ENCODE measurements around the gene SLC5A11.
A peak's percentile ranks its signal among the peaks of the same experiment; 100 is the strongest.
"Not testable (repeated sequence)": the region's sequence is repeated elsewhere in the genome, so short reads cannot be mapped to it uniquely, and the experiment has no call there.

SLC5A11 gene

DNA sequence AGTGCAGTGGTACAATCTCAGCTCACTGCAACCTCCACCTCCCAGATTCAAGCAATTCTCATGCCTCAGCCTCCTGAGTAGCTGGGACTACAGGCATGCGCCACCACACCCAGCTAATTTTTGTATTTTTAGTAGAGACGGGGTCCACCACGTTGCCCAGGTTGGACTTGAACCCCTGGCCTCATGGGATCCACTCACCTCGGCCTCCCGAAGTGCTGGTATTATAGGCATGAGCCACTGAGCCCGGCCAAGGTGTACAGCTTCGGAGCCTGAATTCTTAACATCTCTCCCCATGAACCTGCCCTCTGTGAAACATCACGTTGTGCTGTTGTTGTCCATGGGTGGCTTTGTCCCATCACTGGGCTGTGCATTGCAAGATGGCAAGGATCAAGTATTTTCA, 11.1 kb downstream of the SLC5A11 start:
- not testable (repeated sequence) for H3K9me3 Mint-ChIP-seq; DNase-seq; H3K4me3 Mint-ChIP-seq; H3K4me1 Mint-ChIP-seq (ENCODE audit: low read depth in 2 of 2); ATAC-seq (replicated peaks); H3K27ac Mint-ChIP-seq; H3K36me3 Mint-ChIP-seq (ENCODE audit: insufficient read depth)
- H3K27me3 Mint-ChIP-seq: peaks cover 5 to 23% of the 10 kb centered on the region in 2 donors

DNA sequence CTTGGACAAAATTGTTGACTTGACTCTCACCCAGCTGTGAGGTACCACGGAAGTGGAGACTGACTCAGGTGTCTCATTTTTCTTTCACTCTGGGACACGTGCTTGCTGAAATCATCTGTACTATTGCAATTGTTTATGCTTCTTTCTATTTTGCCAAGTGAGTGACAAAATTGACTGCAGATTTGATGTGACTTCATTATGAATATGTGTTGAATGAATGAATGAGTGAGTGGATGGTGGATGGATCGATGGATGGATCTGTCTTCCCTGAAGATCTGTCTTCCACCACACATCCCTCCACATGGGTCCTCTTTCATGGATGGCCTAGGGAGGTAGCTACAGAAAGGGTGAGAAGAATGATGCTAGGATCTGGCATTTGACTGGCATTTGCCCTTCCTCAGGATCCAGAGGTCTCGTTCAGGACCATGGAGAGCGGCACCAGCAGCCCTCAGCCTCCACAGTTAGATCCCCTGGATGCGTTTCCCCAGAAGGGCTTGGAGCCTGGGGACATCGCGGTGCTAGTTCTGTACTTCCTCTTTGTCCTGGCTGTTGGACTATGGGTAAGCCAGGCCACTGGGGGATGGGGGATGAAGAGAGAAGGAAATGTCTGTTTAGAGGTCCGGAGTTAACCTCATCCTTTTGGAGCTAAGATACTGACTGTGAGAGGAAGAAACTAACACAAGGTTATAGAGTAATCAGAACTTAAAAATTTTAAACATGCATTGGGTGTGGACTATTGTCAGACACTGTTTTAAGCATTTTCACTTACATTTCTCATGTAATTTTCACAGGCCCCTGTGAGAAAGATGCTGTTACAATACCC, 12.7 kb downstream of the SLC5A11 start:
- Mint-ChIP-seq H3K27me3 (peaks cover 5 to 23% of the 10 kb centered on the region in 2 donors), H3K27ac (no peak overlapping the region), H3K4me1 (ENCODE audit: low read depth in 2 of 2) (no peaks in the 10 kb centered on the region), H3K4me3 (no peak overlapping the region), H3K9me3 (peaks cover 0 to 3% of the 10 kb centered on the region in 2 donors), H3K36me3 (ENCODE audit: insufficient read depth) (peaks cover 3% of the 10 kb centered on the region)
- DNase-seq: peak; percentile 12 to 31 (median 18)
- no peak for ATAC-seq (replicated peaks)

DNA sequence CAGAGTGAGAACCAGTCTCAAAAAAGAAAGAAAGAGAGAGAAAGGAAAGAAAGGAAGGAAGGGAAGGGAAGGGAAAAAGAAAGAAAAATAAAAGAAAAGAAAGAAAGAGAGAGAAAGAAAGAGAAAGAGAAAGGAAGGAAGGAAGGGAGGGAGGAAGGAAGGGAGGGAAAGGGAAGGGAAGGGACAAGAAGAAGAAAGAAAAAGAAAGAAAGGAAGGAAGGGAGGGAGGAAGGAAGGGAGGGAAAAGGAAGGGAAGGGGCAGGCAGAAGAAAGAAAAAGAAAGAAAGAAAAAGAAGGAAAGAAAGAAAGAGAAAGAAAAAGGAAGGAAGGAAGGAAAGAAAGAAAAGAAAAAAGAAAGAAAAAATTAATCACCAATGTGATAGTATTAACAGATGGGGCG, 15.7 kb downstream of the SLC5A11 start:
- H3K4me3 Mint-ChIP-seq: no peak overlapping the region
- H3K9me3 Mint-ChIP-seq: peaks cover 0 to 7% of the 10 kb centered on the region in 2 donors
- H3K27me3 Mint-ChIP-seq: peaks cover 10% of the 10 kb centered on the region in 2 donors
- ATAC-seq (replicated peaks) (no peak), DNase-seq (no peak)
- peaks cover 3% of the 10 kb centered on the region for H3K36me3 Mint-ChIP-seq (ENCODE audit: insufficient read depth)
- no peaks in the 10 kb centered on the region for H3K4me1 Mint-ChIP-seq (ENCODE audit: low read depth in 2 of 2)
- no peak overlapping the region for H3K27ac Mint-ChIP-seq

DNA sequence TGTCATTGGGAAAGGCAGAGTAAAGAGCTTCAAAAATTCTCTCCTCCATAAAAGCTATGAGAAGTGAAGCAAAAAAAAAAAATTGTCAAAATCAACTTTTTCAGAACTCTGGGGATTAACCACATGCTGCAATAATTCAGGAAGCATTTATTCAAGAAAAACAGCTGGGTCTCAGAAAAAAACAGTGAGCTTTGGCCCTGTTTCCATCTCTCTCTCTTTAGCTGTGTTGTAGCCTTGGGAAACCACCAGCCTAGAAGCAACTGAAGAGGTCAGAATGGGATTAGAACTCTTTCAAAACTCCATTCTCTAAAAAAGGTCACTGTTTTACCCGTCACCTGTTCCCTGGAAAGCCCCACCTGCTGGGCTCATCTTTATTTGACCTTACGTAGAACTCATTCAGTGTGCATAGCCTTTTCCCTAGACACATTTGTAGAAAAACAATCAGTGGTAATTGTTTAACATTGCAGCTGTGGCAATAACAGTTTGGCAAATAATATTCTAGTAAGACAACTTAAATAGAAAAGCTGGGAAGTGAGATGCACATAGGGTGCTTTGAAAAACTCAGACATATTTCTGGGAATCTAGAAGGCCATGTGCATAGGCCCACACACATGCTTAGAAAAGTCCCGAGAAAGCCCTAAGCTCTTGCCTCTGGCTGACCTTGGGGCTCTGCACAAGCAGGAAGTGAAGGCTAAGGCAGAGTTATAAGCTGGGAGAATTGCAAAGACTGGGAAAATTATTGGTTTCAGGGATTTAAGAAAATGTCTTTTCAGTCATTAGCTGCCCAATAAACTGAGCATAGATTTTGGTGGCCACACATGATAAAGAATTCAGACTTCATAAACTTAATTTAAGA, 18.0 kb downstream of the SLC5A11 start:
- Mint-ChIP-seq H3K4me3 (no peak overlapping the region), H3K9me3 (peaks cover 0 to 7% of the 10 kb centered on the region in 2 donors)

DNA sequence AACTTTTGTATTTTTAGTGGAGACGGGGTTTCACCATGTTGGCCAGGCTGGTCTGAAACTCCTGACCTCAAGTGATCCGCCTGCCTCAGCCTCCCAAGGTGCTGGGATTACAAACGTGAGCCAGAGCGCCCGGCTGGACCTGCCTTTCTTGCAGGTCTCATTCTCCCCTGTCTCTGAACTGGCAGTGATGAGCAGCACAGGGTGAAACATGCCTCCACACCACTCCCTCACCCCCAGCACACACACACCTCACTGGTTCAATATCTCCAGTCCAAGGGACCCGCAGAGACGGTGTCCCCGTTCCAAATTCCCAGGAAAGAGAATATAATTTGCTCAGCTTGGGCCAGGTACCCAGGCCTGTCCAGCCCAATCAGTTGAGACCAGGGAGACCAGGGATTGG, 23.3 kb downstream of the SLC5A11 start:
- no peak overlapping the region for H3K4me3 Mint-ChIP-seq
- peaks cover 0 to 4% of the 10 kb centered on the region in 2 donors for H3K9me3 Mint-ChIP-seq
- peaks cover 5 to 7% of the 10 kb centered on the region in 2 donors for H3K27me3 Mint-ChIP-seq
- ATAC-seq (replicated peaks) (no peak), DNase-seq (no peak)
- no peaks in the 10 kb centered on the region for H3K36me3 Mint-ChIP-seq (ENCODE audit: insufficient read depth)
- no peak overlapping the region for H3K27ac Mint-ChIP-seq
- H3K4me1 Mint-ChIP-seq (ENCODE audit: low read depth in 2 of 2): no peaks in the 10 kb centered on the region

More for the DNA sequence above, 18.0 kb downstream of the SLC5A11 start:
- Mint-ChIP-seq H3K27me3 (peaks cover 5% of the 10 kb centered on the region in 2 donors), H3K36me3 (ENCODE audit: insufficient read depth) (no peaks in the 10 kb centered on the region), H3K27ac (no peak overlapping the region), H3K4me1 (ENCODE audit: low read depth in 2 of 2) (no peaks in the 10 kb centered on the region)
- DNase-seq: no peak
- no peak for ATAC-seq (replicated peaks)

DNA sequence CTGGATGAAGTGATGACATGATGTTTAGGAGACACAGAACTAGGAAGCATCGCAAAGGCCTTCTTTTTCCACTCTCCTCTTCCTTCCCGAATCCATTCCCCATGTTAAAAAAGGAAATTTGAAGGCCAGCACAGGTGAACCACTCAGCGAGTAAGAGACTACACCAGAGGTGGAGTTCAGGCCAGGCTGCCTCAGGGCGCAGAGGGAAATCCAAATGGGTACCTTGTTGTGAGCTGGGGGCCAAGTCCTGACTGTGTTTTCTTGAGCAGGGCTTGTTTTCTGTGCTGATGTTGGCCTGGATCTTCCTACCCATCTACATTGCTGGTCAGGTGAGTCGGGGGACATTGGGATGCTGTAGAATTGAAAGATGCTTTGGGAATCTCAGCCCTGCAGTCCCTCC, 26.1 kb downstream of the SLC5A11 start:
- ATAC-seq (replicated peaks) (no peak), DNase-seq (no peak)
- Mint-ChIP-seq H3K27ac (no peak overlapping the region), H3K9me3 (no peaks in the 10 kb centered on the region), H3K27me3 (peaks cover 6 to 33% of the 10 kb centered on the region in 2 donors), H3K4me3 (no peak overlapping the region), H3K4me1 (ENCODE audit: low read depth in 2 of 2) (no peaks in the 10 kb centered on the region), H3K36me3 (ENCODE audit: insufficient read depth) (no peaks in the 10 kb centered on the region)

DNA sequence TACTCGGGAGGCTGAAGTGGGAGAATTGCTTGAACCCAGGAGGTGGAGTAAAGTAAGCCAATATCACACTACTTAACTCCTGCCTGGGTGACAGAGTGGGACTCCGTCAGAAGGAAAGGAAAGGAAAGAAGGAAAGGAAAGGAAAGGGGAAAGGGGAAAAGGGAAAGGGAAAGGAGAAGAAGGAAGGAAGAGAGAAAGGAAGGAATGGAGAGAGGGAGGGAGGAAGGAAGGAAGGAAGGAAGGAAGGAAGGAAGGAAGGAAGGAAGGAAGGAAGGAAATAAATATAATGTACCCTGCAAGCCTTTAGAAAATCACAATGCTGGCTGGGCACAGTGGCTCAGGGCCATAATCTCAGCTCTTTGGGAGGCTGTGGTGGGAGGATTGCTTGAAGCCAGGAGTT, 27.3 kb downstream of the SLC5A11 start:
- peaks cover 6 to 33% of the 10 kb centered on the region in 2 donors for H3K27me3 Mint-ChIP-seq
- DNase-seq: no peak
- H3K4me3 Mint-ChIP-seq: no peak overlapping the region

DNA sequence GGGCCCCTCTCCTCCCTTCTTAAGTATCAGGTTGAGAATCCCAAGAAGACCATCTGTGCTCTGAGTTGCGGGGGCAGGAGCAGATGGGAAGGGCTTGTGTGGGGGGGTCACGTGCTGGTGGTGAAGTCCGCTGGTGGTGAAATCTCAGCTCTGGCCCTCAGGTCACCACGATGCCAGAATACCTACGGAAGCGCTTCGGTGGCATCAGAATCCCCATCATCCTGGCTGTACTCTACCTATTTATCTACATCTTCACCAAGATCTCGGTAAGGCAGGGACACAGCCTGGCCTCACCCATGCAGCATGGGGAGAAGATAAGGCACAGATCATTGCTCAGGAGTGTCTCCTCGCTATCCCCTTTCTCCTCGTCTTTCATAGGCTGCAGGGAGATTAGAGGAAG, 29.7 kb downstream of the SLC5A11 start:
- H3K36me3 Mint-ChIP-seq (ENCODE audit: insufficient read depth): no peaks in the 10 kb centered on the region
- H3K4me1 Mint-ChIP-seq (ENCODE audit: low read depth in 2 of 2): no peaks in the 10 kb centered on the region

More for the DNA sequence above, 27.3 kb downstream of the SLC5A11 start:
- Mint-ChIP-seq H3K9me3 (no peaks in the 10 kb centered on the region), H3K4me1 (ENCODE audit: low read depth in 2 of 2) (no peaks in the 10 kb centered on the region), H3K36me3 (ENCODE audit: insufficient read depth) (no peaks in the 10 kb centered on the region), H3K27ac (no peak overlapping the region)
- ATAC-seq (replicated peaks): no peak

DNA sequence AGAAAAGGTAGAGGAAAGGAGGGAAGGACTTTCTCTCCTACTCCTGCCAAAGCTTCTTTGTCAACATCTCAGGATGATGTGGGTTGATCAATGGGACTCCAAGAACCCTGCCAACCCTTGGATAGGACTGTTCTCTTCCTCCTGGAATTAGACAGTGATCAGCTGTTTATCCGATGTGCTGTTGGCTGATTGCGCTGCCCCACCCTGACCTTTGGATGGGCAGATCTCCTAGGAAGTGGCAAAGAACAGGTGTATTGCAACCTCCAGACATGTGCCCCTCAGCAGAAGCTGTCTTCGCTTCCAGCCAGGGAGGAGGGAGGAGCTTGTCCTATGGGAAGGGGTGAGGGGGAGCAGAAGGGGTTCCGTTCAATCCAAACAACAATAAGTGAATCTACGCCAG, 30.5 kb downstream of the SLC5A11 start:
- ATAC-seq (replicated peaks) (no peak), DNase-seq (no peak)
- Mint-ChIP-seq H3K27ac (no peak overlapping the region), H3K27me3 (peaks cover 6 to 26% of the 10 kb centered on the region in 2 donors), H3K9me3 (no peaks in the 10 kb centered on the region), H3K36me3 (ENCODE audit: insufficient read depth) (no peaks in the 10 kb centered on the region), H3K4me3 (no peak overlapping the region), H3K4me1 (ENCODE audit: low read depth in 2 of 2) (no peaks in the 10 kb centered on the region)

More for the DNA sequence above, 29.7 kb downstream of the SLC5A11 start:
- DNase-seq (no peak), ATAC-seq (replicated peaks) (no peak)
- Mint-ChIP-seq H3K27ac (no peak overlapping the region), H3K9me3 (no peaks in the 10 kb centered on the region), H3K4me3 (no peak overlapping the region), H3K27me3 (peaks cover 6 to 26% of the 10 kb centered on the region in 2 donors)

DNA sequence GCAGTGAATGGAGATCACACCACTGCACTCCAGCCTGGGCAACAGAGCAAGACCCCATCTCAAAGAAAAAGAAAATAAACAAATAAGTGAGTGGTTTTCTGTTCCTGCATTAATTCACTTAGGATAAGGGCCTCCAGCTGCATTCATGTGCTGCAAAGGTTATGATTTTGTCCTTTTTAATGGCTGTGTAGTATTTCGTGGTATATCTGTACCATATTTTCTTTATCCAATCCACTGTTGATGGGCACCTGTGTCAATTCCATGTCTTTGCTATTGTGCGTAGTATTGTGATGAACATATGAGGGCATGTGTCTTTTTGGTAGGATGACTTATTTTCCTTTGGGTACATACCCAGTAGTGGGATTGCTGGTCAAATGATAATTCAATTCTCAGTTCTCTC, 33.9 kb downstream of the SLC5A11 start:
- DNase-seq (no peak), ATAC-seq (replicated peaks) (no peak)
- H3K4me1 Mint-ChIP-seq (ENCODE audit: low read depth in 2 of 2): no peaks in the 10 kb centered on the region
- peak overlapping the region in 1 of 2 donors; percentile 56 for H3K27ac Mint-ChIP-seq
- peaks cover 6 to 21% of the 10 kb centered on the region in 2 donors for H3K27me3 Mint-ChIP-seq
- H3K36me3 Mint-ChIP-seq (ENCODE audit: insufficient read depth): no peaks in the 10 kb centered on the region
- no peak overlapping the region for H3K4me3 Mint-ChIP-seq
- no peaks in the 10 kb centered on the region for H3K9me3 Mint-ChIP-seq

DNA sequence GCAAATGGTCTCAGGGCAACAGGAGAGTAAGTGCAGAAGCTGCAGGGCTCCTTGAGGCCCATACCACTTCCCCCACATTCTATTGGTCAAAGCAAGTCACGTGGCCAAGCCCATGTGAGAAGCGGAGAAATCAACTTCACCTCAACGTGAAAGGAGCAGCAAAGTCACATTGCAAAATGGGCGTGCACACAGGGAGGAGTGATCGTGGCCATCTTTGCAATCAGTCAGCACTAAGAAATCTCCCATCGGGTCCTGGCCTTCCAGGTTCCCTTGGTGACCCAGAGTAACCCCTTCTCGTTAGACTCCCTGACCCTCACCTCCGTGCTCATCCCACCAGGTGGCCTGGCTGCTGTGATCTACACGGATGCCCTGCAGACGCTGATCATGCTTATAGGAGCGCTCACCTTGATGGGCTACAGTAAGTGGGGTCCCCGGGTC, 38.0 kb downstream of the SLC5A11 start:
- H3K4me1 Mint-ChIP-seq (ENCODE audit: low read depth in 2 of 2): no peaks in the 10 kb centered on the region
- H3K4me3 Mint-ChIP-seq: no peak overlapping the region
- H3K36me3 Mint-ChIP-seq (ENCODE audit: insufficient read depth): no peaks in the 10 kb centered on the region
- ATAC-seq (replicated peaks) (no peak), DNase-seq (no peak)
- no peaks in the 10 kb centered on the region for H3K27me3 Mint-ChIP-seq
- no peak overlapping the region for H3K27ac Mint-ChIP-seq
- H3K9me3 Mint-ChIP-seq: no peaks in the 10 kb centered on the region

DNA sequence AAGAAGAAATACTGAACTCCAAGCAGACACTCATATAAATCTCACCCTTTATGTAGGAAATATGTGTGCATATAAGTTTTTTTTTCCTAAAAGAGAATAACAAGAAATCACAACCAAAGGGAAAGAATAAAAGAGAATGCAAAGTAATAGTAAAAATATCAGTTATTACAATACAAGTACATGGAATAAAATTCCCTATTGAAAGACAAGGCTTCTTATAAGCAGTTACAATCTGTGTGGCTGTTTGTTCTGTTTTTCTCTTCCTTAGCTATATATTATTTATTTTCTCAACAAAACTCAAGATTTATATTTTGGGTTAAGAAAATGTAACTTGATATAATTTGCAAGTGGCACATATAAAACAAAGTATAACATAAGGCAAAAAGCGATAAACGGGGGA, 41.7 kb downstream of the SLC5A11 start:
- Mint-ChIP-seq H3K36me3 (ENCODE audit: insufficient read depth) (no peaks in the 10 kb centered on the region), H3K4me1 (ENCODE audit: low read depth in 2 of 2) (no peaks in the 10 kb centered on the region), H3K27me3 (peaks cover 17 to 28% of the 10 kb centered on the region in 2 donors), H3K4me3 (no peak overlapping the region), H3K9me3 (no peaks in the 10 kb centered on the region), H3K27ac (no peak overlapping the region)
- DNase-seq (no peak), ATAC-seq (replicated peaks) (no peak)

DNA sequence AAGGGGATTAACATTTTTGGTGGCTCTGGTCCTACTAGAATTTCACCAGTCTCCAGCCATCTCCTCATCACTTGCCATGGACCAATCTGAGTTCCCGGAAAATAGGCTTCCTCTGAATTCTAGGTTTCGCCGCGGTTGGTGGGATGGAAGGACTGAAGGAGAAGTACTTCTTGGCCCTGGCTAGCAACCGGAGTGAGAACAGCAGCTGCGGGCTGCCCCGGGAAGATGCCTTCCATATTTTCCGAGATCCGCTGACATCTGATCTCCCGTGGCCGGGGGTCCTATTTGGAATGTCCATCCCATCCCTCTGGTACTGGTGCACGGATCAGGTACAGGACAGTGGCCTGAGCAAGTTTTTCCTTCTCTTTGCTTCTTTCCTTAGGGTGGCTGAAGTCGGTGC, 45.0 kb downstream of the SLC5A11 start:
- Mint-ChIP-seq H3K4me1 (ENCODE audit: low read depth in 2 of 2) (no peaks in the 10 kb centered on the region), H3K9me3 (no peaks in the 10 kb centered on the region), H3K36me3 (ENCODE audit: insufficient read depth) (no peaks in the 10 kb centered on the region), H3K4me3 (no peak overlapping the region), H3K27me3 (peaks cover 26 to 30% of the 10 kb centered on the region in 2 donors), H3K27ac (no peak overlapping the region)
- DNase-seq (no peak), ATAC-seq (replicated peaks) (no peak)
